Measurements from ENCODE around the gene RPL10A.

RPL10A gene

DNA sequence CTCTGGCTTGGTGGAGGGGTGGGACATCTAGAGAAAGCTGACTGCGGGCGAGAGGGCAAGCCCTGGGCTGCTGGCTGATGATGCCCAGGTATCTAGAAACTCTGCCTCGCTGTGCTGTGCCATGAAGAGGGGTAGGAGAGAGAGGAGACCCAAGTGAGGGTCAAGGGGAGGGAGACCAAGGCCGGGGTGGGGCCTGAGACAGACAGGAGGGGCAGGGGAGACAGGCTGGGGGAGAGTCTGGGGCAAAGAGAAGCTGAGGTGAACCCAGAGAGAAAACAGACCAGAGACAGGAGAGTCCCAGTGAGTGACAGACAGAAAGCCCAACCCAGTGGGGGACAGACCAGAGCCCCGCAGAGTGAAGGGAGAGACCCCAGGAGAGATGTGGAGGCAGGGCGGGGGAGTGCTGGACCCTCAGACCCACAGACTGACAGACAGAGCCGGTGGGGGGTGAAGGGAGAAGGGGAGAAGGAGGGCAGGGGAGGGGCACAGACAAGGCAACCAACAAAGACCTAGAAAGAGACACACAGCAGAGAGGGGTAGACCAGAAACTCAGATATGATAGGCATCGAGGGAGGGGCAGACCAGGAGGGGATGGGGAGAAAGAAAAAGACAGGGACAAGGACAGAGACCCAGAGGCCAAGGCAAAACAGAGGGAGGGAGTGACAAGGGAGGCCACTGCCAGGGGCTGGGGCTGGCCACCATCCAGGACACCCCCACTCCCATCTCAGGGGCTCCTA, 22.8 kb downstream of the RPL10A start:
- no peak overlapping the region for H3K9ac ChIP-seq
- no peaks in the 10 kb centered on the region for H3K9me3 ChIP-seq
- H3K4me3 ChIP-seq = no peak overlapping the region
- TF ChIP-seq Cebpa-rat (IDR thresholded peaks at IDR 0.05) = no peak
- H3K4me2 ChIP-seq = peak overlapping the region; percentile 93
- no peaks in the 10 kb centered on the region for H3K36me3 ChIP-seq
- no peak overlapping the region for H3K27ac ChIP-seq
- H4K20me1 ChIP-seq = peaks cover 47% of the 10 kb centered on the region
- H3K4me1 ChIP-seq = peaks cover 78% of the 10 kb centered on the region
- H3K27me3 ChIP-seq = no peaks in the 10 kb centered on the region

DNA sequence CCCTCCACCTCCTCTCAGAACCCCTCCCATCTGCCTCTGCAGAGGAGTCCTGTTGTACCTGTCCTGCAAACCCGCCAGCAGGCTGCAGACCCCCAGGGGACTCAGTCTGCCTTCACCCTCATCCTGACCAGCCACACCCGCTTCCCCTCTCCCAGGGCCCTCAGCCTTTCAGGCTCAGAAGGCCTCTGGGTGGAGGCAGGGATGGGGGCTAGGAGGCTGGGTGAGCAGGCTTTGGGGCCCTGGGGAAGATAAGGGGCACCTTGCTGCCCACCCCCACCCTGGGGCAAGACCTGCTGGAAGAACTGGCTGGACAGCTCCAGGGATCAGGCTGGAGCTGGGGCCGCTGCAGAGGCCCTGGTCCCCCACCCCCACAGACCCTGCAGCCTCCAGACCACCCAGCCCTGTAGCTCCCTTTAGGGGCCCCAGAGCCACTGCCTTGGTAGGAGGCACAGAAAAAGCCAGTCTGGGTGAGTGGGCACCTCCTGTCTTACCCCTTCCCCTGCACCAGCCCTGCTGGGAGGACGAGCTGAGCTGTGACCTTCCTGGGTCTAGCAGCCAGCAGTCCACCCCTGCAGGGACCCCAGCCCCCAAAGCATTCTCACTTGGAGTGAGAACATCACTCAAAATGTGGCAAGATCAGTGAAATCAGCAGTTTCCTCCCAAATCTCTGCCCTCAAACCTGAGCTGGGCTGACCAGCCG, 23.5 kb downstream of the RPL10A start:
- Histone ChIP-seq H3K27ac (no peak overlapping the region; the same call in 1 of the 2 replicates), H3K36me3 (no peaks in the 10 kb centered on the region), H3K27me3 (no peaks in the 10 kb centered on the region), H3K9ac (no peak overlapping the region), H3K4me1 (peaks cover 82% of the 10 kb centered on the region), H3K4me2 (peak overlapping the region; percentile 93), H3K4me3 (no peak overlapping the region), H4K20me1 (peaks cover 47% of the 10 kb centered on the region), H3K9me3 (no peaks in the 10 kb centered on the region)
- no peak for TF ChIP-seq Cebpa-rat (IDR thresholded peaks at IDR 0.05)

DNA sequence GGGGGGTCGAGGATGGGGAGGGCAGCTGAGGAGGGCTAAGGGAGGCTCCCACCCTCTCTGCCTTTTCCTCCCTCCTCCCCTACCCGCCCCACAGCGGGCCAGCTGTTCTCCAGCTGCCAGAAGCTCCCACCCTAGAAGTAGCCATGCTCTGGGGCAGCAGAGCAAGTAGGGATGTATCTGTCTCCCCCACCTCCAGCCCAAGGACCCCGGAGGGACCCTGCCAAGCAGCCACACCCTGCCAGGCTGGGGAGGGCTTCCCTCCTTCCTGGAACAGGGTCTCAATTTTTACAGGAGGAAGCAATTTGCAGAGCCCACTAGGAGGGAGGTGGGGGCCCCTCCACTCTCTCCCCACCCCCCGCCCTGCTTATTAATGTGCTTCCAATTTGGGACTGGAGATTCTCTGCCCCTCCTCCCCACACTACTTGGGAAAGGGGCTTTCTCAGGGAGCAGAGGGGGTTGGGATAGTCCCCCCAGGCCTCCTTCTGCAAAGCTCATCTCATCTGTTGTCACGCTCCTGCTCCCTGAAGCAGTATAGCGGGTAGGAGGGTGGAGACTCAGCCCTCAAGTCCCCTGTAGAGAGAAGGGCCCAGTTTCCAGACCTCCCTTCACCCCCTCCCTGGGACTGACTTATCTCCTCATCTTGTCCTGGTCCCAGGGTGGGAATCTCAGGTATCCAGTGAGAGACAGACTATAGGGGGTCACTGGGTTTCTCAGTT, 24.2 kb downstream of the RPL10A start:
- Histone ChIP-seq H3K27me3 (peaks cover under 1% of the 10 kb centered on the region; the same call in 1 of the 2 replicates), H3K4me1 (peaks cover 84% of the 10 kb centered on the region), H4K20me1 (peaks cover 47% of the 10 kb centered on the region), H3K4me2 (peak overlapping the region; percentile 93), H3K27ac (no peak overlapping the region), H3K9me3 (no peaks in the 10 kb centered on the region), H3K9ac (no peak overlapping the region), H3K4me3 (no peak overlapping the region), H3K36me3 (no peaks in the 10 kb centered on the region)
- TF ChIP-seq Cebpa-rat (IDR thresholded peaks at IDR 0.05) = no peak

DNA sequence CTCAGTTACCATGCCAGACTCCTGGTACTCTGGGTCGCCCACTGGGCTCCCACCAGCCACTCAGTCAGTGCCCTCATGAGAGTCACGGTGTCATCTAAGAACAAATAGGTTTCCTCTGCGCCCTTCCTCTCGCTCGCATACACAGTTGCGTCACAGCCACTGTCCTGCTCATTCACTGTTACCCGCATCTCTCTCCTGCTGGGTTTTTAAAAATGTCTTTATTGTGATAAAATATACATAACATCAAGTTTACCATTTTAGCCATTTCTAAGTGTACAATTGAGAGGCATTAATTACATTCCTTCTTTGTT, 24.7 kb downstream of the RPL10A start:
- Histone ChIP-seq H3K9ac (no peak overlapping the region), H3K27ac (no peak overlapping the region), H3K4me2 (peak overlapping the region; percentile 93), H3K27me3 (peaks cover 6% of the 10 kb centered on the region), H4K20me1 (peaks cover 47% of the 10 kb centered on the region), H3K9me3 (no peaks in the 10 kb centered on the region), H3K36me3 (no peaks in the 10 kb centered on the region), H3K4me3 (no peak overlapping the region), H3K4me1 (peaks cover 84% of the 10 kb centered on the region)
- TF ChIP-seq Cebpa-rat (IDR thresholded peaks at IDR 0.05) = no peak

DNA sequence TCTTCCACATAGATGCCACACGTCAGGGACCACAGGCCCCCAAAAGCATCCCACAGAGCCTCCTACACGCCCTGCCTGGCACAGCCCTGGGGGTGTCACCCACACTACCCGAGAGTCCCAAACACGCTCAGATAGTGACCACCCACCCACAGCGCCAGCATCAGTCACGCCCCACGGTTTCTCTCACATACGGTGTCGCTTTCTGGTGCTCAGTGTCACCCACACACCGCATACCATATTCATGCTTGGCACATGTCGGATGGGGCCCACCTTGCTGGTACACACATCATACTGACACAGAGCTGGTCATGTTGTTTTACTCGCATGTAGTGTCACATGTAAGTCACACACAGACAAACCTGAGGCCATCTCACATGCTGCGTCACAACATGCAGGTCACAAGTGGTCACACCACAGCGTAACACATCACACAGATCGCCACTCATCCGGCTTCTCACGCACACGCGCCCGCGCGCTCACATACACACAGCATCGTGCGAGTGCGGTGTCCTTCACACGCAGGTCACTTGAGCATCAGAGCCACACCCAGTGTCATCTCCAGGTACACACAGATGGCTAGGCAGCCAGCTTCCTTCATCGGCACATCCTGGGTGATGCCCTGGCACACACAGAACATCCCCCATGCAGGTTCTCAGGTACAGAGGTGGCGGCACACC, 25.2 kb downstream of the RPL10A start:
- no peaks in the 10 kb centered on the region for H3K9me3 ChIP-seq
- H3K4me3 ChIP-seq = no peak overlapping the region
- TF ChIP-seq Cebpa-rat (IDR thresholded peaks at IDR 0.05) = no peak
- H3K27me3 ChIP-seq = peaks cover 11% of the 10 kb centered on the region
- no peak overlapping the region for H3K9ac ChIP-seq
- H3K27ac ChIP-seq = no peak overlapping the region
- H3K4me1 ChIP-seq = peaks cover 84% of the 10 kb centered on the region
- no peaks in the 10 kb centered on the region for H3K36me3 ChIP-seq
- peak overlapping the region; percentile 93 for H3K4me2 ChIP-seq
- H4K20me1 ChIP-seq = peaks cover 47% of the 10 kb centered on the region

DNA sequence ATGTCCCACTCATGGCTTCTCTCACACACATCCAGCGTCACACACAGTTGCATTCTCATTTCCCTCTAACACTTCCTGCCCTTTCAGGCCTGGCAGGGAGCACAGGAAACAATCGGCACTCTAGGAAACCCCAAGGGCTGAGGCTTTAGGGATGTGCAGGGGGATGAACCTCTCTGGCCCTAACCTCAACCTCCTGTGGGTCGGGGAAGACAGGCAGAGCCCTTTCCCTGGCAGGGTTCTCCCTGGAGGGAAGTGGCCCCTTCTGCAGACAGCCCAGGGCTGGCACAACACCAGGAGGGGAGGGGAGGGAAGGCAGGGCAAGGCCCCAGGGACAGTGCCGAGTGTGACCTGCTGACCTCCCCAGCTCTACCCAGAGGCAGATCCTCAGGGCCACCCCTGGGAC, 26.0 kb downstream of the RPL10A start:
- H3K36me3 ChIP-seq = no peaks in the 10 kb centered on the region
- 0 out of 2 replicates have a peak overlapping the region, but pooled peaks have one; percentile 5 for H3K4me3 ChIP-seq
- peak overlapping the region; percentile 93 for H3K4me2 ChIP-seq
- peaks cover 84% of the 10 kb centered on the region for H3K4me1 ChIP-seq
- no peaks in the 10 kb centered on the region for H3K9me3 ChIP-seq
- peaks cover 47% of the 10 kb centered on the region for H4K20me1 ChIP-seq
- TF ChIP-seq Cebpa-rat (IDR thresholded peaks at IDR 0.05) = no peak
- peaks cover 13% of the 10 kb centered on the region for H3K27me3 ChIP-seq
- peak overlapping the region; percentile 43; the same call in 1 of the 2 replicates for H3K9ac ChIP-seq
- peak overlapping the region; percentile 14; the same call in 1 of the 2 replicates for H3K27ac ChIP-seq

DNA sequence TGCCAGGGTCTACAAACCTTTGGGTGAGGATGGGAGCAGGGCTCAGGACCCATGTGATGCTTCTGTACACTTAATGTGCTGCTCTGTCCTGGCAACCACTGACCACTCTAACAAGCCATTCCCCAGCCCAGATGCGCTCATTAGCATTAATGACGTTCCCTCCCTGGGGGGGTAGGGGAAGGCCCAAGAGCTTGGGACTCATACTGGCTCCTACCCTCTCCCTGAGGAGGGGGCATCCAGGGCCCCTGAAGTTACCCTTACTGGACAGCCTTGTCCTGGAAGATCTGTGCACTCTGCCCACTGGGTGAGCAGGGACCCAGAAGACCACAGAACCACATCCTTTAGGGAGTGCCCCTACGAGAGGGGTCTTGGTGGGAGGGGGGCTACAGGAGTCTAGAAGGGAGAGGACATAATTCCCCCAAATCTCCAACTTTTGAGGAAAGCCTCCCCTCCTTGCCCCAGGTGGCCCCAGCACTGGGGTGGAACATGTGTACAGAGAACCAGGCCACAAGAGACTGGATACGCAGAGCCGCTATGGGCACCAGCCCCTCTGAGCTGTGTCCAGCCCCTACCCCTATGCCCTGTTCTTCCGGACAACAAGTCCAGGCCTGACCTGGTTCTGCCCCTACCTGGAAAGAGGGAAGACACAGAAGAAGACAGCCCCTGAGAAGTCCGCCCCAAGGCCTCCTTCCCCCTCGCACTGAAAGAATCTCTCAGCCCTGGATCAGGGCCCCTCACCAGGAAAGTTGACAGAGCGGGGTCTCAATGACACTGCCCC, 27.2 kb downstream of the RPL10A start:
- H3K4me2 ChIP-seq = peak overlapping the region; percentile 93

DNA sequence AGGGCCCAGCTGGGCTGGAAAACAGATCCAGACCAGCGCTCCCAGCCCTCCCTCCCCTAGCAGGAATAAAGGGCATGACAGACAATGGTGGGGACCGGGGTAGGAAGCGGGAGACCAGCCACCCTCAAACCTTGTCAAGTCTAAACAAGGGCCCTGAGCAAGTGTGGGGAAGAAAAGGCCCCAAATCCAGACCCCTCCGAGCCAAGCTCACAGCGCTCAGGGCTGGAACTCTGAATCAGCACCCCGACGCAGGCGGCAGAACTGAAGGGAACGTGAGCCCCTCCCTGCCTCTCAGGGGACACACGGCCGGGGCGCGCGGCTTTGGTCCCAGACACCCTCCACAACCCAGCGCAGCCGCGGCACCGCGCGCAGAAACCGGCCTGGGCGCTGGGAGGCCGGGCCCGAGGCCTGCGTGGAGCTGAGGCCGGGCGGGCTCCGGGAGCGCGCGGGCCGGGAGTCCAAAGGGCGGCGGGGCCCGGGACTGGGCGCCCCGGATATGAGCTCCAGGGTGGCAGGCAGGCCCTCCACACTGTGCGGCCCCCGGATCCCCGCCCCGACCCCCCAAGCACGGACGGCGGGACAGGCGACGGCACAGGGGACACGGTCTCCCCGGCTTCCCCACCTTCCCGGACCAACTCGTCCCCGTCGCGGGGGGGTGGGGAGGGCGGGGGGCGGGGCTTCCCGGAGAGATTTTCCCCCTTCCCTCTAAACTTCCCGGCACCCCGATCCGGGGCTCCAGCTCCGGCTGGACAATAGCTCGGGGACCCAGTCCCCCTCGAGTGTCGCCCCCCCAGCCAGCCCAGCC, 28.0 kb downstream of the RPL10A start:
- peak overlapping the region; percentile 29; the same call in 1 of the 2 replicates for H3K9ac ChIP-seq
- TF ChIP-seq Cebpa-rat (IDR thresholded peaks at IDR 0.05) = no peak
- H3K27me3 ChIP-seq = peaks cover 13% of the 10 kb centered on the region
- H4K20me1 ChIP-seq = peaks cover 46% of the 10 kb centered on the region
- H3K27ac ChIP-seq = no peak overlapping the region
- peaks cover 69% of the 10 kb centered on the region for H3K4me1 ChIP-seq
- H3K4me2 ChIP-seq = peak overlapping the region; percentile 93
- no peaks in the 10 kb centered on the region for H3K36me3 ChIP-seq
- peak overlapping the region; percentile 85 for H3K4me3 ChIP-seq
- H3K9me3 ChIP-seq = no peaks in the 10 kb centered on the region

More for the DNA sequence above, 27.2 kb downstream of the RPL10A start:
- no peak for TF ChIP-seq Cebpa-rat (IDR thresholded peaks at IDR 0.05)
- peaks cover 47% of the 10 kb centered on the region for H4K20me1 ChIP-seq
- 0 out of 2 replicates have a peak overlapping the region, but pooled peaks have one; percentile 13 for H3K4me3 ChIP-seq
- H3K27me3 ChIP-seq = peaks cover 13% of the 10 kb centered on the region
- H3K4me1 ChIP-seq = peaks cover 77% of the 10 kb centered on the region
- no peaks in the 10 kb centered on the region for H3K36me3 ChIP-seq
- H3K9ac ChIP-seq = peak overlapping the region; percentile 29; the same call in 1 of the 2 replicates
- H3K27ac ChIP-seq = no peak overlapping the region
- H3K9me3 ChIP-seq = no peaks in the 10 kb centered on the region
